ENCODE results near the gene TRIM15. TPM values are rescaled to one million over a fixed set of nuclear protein-coding genes. Genes with fewer than 3 reads are reported as not detected.

Gene TRIM15
- 0.09 TPM in 1 of 5 replicates, not detected in the others for total RNA-seq (2022; extraction: Qiagen RNA extraction; ENCODE audit: low read depth)

DNA sequence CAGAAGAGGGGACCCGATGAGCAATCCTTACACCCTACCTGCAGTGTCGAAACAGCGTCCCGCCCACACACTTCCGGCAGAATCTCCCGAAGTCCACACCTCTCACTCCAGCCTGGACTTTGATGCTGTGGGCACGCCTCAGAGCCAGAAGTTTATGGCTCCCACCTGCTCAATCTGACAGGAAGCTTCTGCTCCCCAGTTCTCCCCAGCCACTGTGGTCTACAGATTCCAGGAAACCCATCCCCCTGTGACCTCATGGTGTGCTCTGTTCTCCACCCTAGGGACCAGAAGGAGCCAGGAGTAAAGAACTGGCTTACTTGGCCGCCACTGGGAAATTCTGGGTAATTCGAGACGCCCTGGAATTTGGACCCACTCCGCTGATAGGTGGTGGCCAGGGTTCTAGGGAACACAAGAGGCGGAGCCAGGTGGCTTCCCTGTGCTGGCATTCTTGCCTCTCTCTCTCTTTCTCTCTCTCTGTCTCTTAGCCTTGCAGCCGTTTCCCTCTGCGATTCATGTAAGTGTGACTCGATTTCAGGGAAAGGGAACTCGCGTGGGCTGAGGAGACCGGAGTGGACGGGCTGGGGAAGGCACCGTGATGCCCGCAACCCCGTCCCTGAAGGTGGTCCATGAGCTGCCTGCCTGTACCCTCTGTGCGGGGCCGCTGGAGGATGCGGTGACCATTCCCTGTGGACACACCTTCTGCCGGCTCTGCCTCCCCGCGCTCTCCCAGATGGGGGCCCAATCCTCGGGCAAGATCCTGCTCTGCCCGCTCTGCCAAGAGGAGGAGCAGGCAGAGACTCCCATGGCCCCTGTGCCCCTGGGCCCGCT, at the start of gene TRIM15:
TSS of gene TRIM15 (plus strand) at position 457 of the 828 bp plus-strand sequence. CDS start at position 596, 139 bp downstream.

DNA sequence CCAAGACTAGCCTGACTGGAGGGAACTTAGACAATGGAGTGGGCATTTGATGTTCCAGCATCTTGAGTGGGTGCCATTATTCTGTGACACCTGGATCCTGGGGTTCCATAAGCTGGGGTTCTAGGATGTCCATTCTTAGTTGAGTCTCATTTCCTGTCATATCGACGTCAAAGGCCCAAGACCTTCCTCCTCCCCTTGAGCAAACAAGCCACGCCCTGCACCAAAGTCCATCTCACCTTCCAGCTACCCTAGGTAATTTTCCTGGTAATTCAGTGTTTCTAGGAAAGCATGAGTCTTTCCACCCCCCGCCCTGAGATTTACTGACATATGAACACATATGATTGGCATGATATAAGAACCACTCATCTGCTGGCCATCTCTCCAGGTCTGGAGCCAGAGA, 27.6 kb upstream of the TRIM15 start, which contains the start of gene TRIM40:
TSS of gene TRIM40 (plus strand) at position 384 of the 400 bp plus-strand sequence. CDS start 897 bp downstream, outside the sequence.

DNA sequence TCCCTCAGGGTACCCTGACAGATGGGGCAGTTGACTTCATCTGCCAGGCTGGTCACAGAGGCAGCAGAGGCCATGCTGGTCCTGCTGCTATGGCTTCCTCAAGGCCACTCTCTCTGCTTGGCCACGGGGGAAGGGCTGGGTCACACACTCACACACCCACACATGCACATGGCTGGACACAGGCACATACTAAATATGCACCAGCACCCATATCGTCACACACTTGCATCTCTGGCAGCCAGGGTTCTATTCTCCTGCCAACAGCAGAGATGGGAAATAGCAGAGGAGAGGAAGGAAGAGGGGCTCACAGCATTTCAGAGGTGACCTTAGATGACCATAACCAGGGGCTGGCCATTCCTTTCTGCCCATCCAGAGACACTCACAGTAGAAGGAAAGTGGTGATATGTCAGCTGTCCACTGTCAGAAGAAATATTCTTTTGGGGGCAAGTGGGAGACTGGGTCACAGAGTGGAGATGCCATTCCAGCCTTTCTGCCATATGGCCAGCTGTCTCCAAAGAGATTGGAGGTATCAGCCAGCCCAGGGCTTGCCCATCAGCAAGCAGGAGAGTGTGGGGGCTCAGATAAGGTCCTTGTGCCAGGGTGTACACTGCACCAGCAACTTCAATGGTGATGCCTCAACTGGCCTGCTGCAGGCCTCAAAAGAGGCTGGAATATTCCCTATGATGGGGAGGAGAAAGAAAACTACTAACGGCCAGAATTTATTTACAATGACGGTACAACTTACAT, 2.4 kb upstream of the TRIM15 start, which contains the start of gene TRIM10:
TSS of gene TRIM10 (minus strand) at position 427 of the 747 bp plus-strand sequence. CDS start at position 74, 353 bp downstream.

DNA sequence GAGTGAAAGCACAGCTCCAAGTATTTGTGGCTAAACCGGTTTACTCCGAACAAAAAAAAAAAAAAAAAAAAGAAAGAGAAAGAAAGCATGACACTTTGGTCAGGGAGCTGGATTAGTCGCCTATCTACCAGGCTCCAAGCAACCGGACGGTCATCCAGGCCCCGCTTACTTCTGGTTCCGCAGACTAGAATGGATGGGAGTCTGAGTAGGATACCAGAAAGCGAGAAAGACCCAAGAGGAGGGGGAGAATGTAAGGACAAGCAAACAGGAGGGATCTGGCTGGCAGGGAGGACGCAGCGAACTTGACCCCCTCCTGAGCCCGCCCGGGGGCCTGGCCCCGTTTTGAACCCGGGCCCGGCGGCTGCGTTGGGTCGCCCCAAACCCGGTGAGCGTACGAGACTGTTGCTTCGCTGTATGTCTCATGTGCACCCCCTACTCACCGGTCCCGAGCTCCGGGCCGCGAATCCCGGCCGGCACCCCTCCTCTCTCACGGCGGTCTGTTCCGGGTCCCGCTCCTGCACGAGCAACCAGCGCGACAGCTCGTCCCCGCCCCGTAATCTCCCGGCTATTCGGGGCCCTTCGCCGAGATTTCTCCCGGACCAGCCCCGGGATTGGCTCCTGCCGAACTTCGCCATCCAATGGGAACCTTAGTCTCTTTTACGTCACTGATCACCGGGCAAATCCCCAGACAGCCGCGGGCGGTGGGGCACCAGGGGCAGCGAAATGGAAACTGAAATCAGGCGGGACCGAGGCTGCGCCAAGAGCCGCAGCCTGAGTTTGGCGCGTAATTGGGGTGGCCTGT, 49.7 kb downstream of the TRIM15 start, which contains the start of gene TRIM26:
TSS of gene TRIM26 (minus strand) at position 542 of the 802 bp plus-strand sequence. CDS start 14,303 bp downstream, outside the sequence.

Other genes starting within 250 kb of the TRIM15 start
- 93.3 to 151 TPM (median 142 TPM) in 5 replicates for gene HLA-A, start 221.0 kb upstream of the TRIM15 start, total RNA-seq (2022; extraction: Qiagen RNA extraction; ENCODE audit: low read depth)
- gene POLR1H, start 102.3 kb upstream of the TRIM15 start, total RNA-seq (2022; extraction: Qiagen RNA extraction; ENCODE audit: low read depth) = 29.4 to 32.5 TPM (median 31.6 TPM) in 5 replicates
- 40.8 to 42.9 TPM (median 42.2 TPM) in 5 replicates for gene PPP1R11, start 96.3 kb upstream of the TRIM15 start, total RNA-seq (2022; extraction: Qiagen RNA extraction; ENCODE audit: low read depth)
- not detected in 5 replicates for gene RNF39, start 87.8 kb upstream of the TRIM15 start, total RNA-seq (2022; extraction: Qiagen RNA extraction; ENCODE audit: low read depth)
- gene TRIM31, start 50.5 kb upstream of the TRIM15 start, total RNA-seq (2022; extraction: Qiagen RNA extraction; ENCODE audit: low read depth) = 1.1 to 1.3 TPM (median 1.1 TPM) in 5 replicates
- gene TRIM40, start 27.4 kb upstream of the TRIM15 start, total RNA-seq (2022; extraction: Qiagen RNA extraction; ENCODE audit: low read depth) = not detected in 5 replicates
- not detected in 5 replicates for gene TRIM10, start 2.3 kb upstream of the TRIM15 start, total RNA-seq (2022; extraction: Qiagen RNA extraction; ENCODE audit: low read depth)
- gene TRIM26, start 49.9 kb downstream of the TRIM15 start, total RNA-seq (2022; extraction: Qiagen RNA extraction; ENCODE audit: low read depth) = 23.7 to 28.7 TPM (median 27.6 TPM) in 5 replicates
- 6.7 to 8.3 TPM (median 7.7 TPM) in 5 replicates for gene TRIM39, start 163.4 kb downstream of the TRIM15 start, total RNA-seq (2022; extraction: Qiagen RNA extraction; ENCODE audit: low read depth)
- 63.6 to 76.1 TPM (median 69.2 TPM) in 5 replicates for gene RPP21, start 181.6 kb downstream of the TRIM15 start, total RNA-seq (2022; extraction: Qiagen RNA extraction; ENCODE audit: low read depth)